Epithelial cell of esophagus (primary cell): ENCODE measurements around the gene CTPS2.

Experiments used
- DNase-seq: peaks from one replicate; pipeline ENCODE4 v3.0.0; 2010; ENCODE audit warnings: low read depth
- H3K4me3 ChIP-seq: 2 replicates; pipeline ENCODE4 v1.5.1; 2011; ENCODE audit warnings: mild to moderate bottlenecking, low read length, control low read depth
- TF ChIP-seq, protein P1 (sequence below): IDR thresholded peaks from 2 replicates; pipeline ENCODE4 v1.5.1; 2011; ENCODE audit warnings: low read depth, mild to moderate bottlenecking, low read length, control low read depth, inconsistent platforms; ENCODE audit not compliant: insufficient read depth; ENCODE audit errors: missing control alignments

Gene CTPS2

GRCh38 chrX:16567681-16568080 lies 144.8 kb downstream of the CTPS2 start:
- no peak for DNase-seq
- no peak overlapping the region for H3K4me3 ChIP-seq
- TF ChIP-seq, protein P1, sequence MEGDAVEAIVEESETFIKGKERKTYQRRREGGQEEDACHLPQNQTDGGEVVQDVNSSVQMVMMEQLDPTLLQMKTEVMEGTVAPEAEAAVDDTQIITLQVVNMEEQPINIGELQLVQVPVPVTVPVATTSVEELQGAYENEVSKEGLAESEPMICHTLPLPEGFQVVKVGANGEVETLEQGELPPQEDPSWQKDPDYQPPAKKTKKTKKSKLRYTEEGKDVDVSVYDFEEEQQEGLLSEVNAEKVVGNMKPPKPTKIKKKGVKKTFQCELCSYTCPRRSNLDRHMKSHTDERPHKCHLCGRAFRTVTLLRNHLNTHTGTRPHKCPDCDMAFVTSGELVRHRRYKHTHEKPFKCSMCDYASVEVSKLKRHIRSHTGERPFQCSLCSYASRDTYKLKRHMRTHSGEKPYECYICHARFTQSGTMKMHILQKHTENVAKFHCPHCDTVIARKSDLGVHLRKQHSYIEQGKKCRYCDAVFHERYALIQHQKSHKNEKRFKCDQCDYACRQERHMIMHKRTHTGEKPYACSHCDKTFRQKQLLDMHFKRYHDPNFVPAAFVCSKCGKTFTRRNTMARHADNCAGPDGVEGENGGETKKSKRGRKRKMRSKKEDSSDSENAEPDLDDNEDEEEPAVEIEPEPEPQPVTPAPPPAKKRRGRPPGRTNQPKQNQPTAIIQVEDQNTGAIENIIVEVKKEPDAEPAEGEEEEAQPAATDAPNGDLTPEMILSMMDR: no peak

DNA sequence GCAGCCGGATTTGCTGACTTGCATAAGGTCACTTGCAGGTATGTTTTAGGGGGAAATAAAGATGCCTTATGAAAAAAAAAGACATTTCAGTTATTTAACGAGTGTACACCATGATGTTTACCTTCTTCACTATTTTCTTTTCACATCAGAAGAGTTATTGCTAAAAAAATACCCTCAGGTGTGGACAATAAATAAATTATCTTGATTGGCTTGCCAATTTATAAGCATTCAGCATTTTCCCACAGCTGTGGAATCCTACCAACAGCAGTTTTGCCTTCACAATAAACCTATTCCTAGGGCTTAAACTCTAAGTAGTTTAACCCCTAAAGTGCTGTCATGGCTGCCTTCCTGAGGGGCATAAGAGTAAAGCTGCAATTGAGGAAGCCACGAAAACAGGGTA lies 145.9 kb downstream of the CTPS2 start:
- no peak overlapping the region for H3K4me3 ChIP-seq
- TF ChIP-seq, protein P1: no peak
- no peak for DNase-seq

GRCh38 chrX:16560173-16560572 lies 152.3 kb downstream of the CTPS2 start:
- TF ChIP-seq, protein P1: no peak
- no peak overlapping the region for H3K4me3 ChIP-seq
- DNase-seq: no peak

- DNase-seq: no peak
Measured at GRCh38 chrX:16559206-16559619, 153.3 kb downstream of the CTPS2 start.

DNA sequence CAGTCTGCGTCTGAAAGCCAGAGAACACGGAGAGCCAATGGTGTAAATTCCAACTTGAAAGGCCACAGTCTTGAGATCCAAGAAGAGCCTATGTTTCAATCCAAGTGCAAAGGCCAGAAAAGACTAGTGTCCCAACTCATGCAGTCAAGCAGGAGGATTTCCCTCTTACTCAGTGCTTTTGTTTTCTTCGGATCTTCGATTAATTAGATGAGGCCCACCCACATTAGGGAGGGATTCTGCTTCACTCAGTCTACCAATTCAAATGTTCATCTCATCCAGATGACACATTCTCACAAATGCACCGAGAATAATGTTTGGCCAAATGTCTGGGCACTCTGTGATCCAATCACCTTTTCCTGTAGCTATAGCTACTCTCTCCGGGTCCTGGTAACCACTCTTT lies 154.0 kb downstream of the CTPS2 start:
- no peak overlapping the region for H3K4me3 ChIP-seq
- peak; percentile 2 for DNase-seq
- TF ChIP-seq, protein P1: no peak

More at GRCh38 chrX:16559206-16559619, 153.3 kb downstream of the CTPS2 start:
- H3K4me3 ChIP-seq: no peak overlapping the region
- TF ChIP-seq, protein P1: no peak

- no peak overlapping the region for H3K4me3 ChIP-seq
- TF ChIP-seq, protein P1: no peak
- peak; percentile 83 for DNase-seq
Measured at GRCh38 chrX:16552546-16552945, 159.9 kb downstream of the CTPS2 start.

- TF ChIP-seq, protein P1: no peak
- no peak for DNase-seq
- no peak overlapping the region for H3K4me3 ChIP-seq
Measured at GRCh38 chrX:16547644-16548043, 164.8 kb downstream of the CTPS2 start.
